OCI-LY7 (cell line): ENCODE measurements around the gene WDR18. TPM values are rescaled to one million over a fixed set of nuclear protein-coding genes. Genes with fewer than 3 reads are reported as not detected.

Source experiments
- BruUV-seq: library from RNA; stranded (reverse); fragments of 400-500 nt; replicated peaks from 2 replicates; lab custom pipeline; 2021; lab: Mats Ljungman, UMichigan
- CTCF ChIA-PET: fragments of 300-600 bp; sonication (Branson Sonifier 250); formaldehyde crosslinking; loops from one replicate; lab custom pipeline; 2022; ENCODE audit warnings: antibody characterized with exemption; ENCODE audit not compliant: unreplicated experiment; lab: Charles Lee
- POLR2A ChIA-PET: fragments of 300-600 bp; sonication (Branson Sonifier 250); formaldehyde crosslinking; loops from one replicate; lab custom pipeline; 2022; ENCODE audit warnings: antibody characterized with exemption; lab: Charles Lee
- DNase-seq: peaks from one replicate; pipeline ENCODE4 v3.0.0-alpha.2; 2015; ENCODE audit warnings: low spot score
- H2AFZ ChIP-seq: fragments of 200-600 bp; sonication (generic), shearing (Covaris generic); 2 replicates; pipeline ENCODE4 v1.6.1; 2014; ENCODE audit warnings: mild to moderate bottlenecking, antibody characterized with exemption, low read length, moderate library complexity
- H3K27ac ChIP-seq: fragments of 200-600 bp; sonication (generic); 2 replicates; pipeline ENCODE4 v1.5.1; 2014; ENCODE audit warnings: mixed run types, low read depth, mild to moderate bottlenecking, moderate library complexity, low read length, inconsistent platforms; ENCODE audit not compliant: poor library complexity, severe bottlenecking
- H3K36me3 ChIP-seq: fragments of 200-600 bp; sonication (generic); 2 replicates; pipeline ENCODE4 v1.6.1; 2014; ENCODE audit warnings: mild to moderate bottlenecking, antibody characterized with exemption, low read length, moderate library complexity, mixed read lengths; ENCODE audit not compliant: insufficient read depth
- H3K4me1 ChIP-seq: fragments of 200-600 bp; sonication (generic); 2 replicates; pipeline ENCODE4 v1.5.1; 2014; ENCODE audit warnings: mild to moderate bottlenecking, low read length; ENCODE audit not compliant: insufficient read depth, poor library complexity, severe bottlenecking
- H3K4me2 ChIP-seq: fragments of 200-600 bp; sonication (generic); 2 replicates; pipeline ENCODE4 v1.6.1; 2014; ENCODE audit warnings: mild to moderate bottlenecking, low read length
- H3K4me3 ChIP-seq: fragments of 200-600 bp; sonication (generic); 2 replicates; pipeline ENCODE4 v1.5.1; 2014; ENCODE audit warnings: mild to moderate bottlenecking, low read depth, low read length; ENCODE audit not compliant: poor library complexity, severe bottlenecking
- H3K79me2 ChIP-seq: fragments of 200-600 bp; sonication (generic); 2 replicates; pipeline ENCODE4 v1.6.1; 2016; ENCODE audit warnings: low read depth, mild to moderate bottlenecking, low read length, moderate library complexity, mixed read lengths; ENCODE audit not compliant: insufficient read depth
- H3K9me2 ChIP-seq: fragments of 200-600 bp; sonication (generic); 2 replicates; pipeline ENCODE4 v1.6.1; 2016; ENCODE audit warnings: mild to moderate bottlenecking, low read length, mixed read lengths; ENCODE audit not compliant: insufficient read depth
- H3K9me3 ChIP-seq: fragments of 200-600 bp; sonication (generic); 2 replicates; pipeline ENCODE4 v1.6.1; 2014; ENCODE audit warnings: mild to moderate bottlenecking, mixed run types, low read length, mixed read lengths
- H4K20me1 ChIP-seq: fragments of 200-600 bp; sonication (generic); 2 replicates; pipeline ENCODE4 v1.6.1; 2014; ENCODE audit warnings: mild to moderate bottlenecking, antibody characterized with exemption, low read length, moderate library complexity, mixed read lengths; ENCODE audit not compliant: insufficient read depth
- CTCF ChIP-seq: fragments of 200-600 bp; sonication (generic); conservative IDR thresholded peaks from 2 replicates; pipeline ENCODE4 v1.5.1; 2014; ENCODE audit warnings: mild to moderate bottlenecking, antibody characterized with exemption, low read length, moderate library complexity, mixed read lengths
- EZH2phosphoT487 ChIP-seq: fragments of 200-600 bp; sonication (generic); IDR thresholded peaks from 2 replicates; pipeline ENCODE4 v1.6.1; 2018; ENCODE audit warnings: low read depth, borderline replicate concordance, mild to moderate bottlenecking, mixed run types, antibody characterized with exemption, low read length, moderate library complexity, mixed read lengths
- intact Hi-C: fragments of 100-400 bp; cut with micrococcal nuclease; formaldehyde crosslinking; loops from one replicate; pipeline ENCODE4 v1.10.0; 2022; ENCODE audit not compliant: unreplicated experiment
- total RNA-seq, 2 experiments: library from RNA; depleted of rRNA in 1 of 2; stranded (reverse); fragments of >200 nt in 1 of 2; shearing (Covaris generic) in 1 of 2; gene quantifications; 2 replicates each; pipeline ENCODE4 v1.2.3, GENCODE V29; 2014 to 2022

Gene WDR18
- total RNA-seq, 2 experiments from 2014 or later: 51.4 to 74.7 TPM

- no peak for DNase-seq
- Histone ChIP-seq H2AFZ (no peak overlapping the region), H3K36me3 (peaks cover 67% of the 10 kb centered on the region), H3K4me3 (no peak overlapping the region), H3K9me3 (no peaks in the 10 kb centered on the region), H3K9me2 (no peaks in the 10 kb centered on the region), H4K20me1 (no peaks in the 10 kb centered on the region), H3K4me1 (no peaks in the 10 kb centered on the region), H3K79me2 (no peaks in the 10 kb centered on the region), H3K4me2 (no peak overlapping the region), H3K27ac (no peak overlapping the region)
- intact Hi-C loops: no loop called here
- ChIA-PET CTCF (no interaction called here), POLR2A (interaction anchor here (0.6 kb wide), 1 partner anchor 190 kb away, joined by 3 read pairs; no protein-coding TSS in a partner anchor)
- TF ChIP-seq EZH2phosphoT487 (no peak), CTCF (no peak)
- no TSS peak for BruUV-seq
Measured at GRCh38 chr19:990746-991145, 6.6 kb downstream of the WDR18 start.

- H3K79me2 ChIP-seq: no peaks in the 10 kb centered on the region
- ChIA-PET POLR2A (no interaction called here), CTCF (no interaction called here)
- no peak overlapping the region for H3K4me2 ChIP-seq
- no peak for TF ChIP-seq EZH2phosphoT487
- no peak for TF ChIP-seq CTCF
- intact Hi-C loops: no loop called here
- no TSS peak for BruUV-seq
- H3K36me3 ChIP-seq: peaks cover 63% of the 10 kb centered on the region
- H2AFZ ChIP-seq: no peak overlapping the region
- no peak overlapping the region for H3K27ac ChIP-seq
- H3K4me1 ChIP-seq: no peaks in the 10 kb centered on the region
- H4K20me1 ChIP-seq: no peaks in the 10 kb centered on the region
- no peaks in the 10 kb centered on the region for H3K9me3 ChIP-seq
- no peaks in the 10 kb centered on the region for H3K9me2 ChIP-seq
- no peak overlapping the region for H3K4me3 ChIP-seq
- peak; percentile 53 for DNase-seq
Measured at GRCh38 chr19:991174-991931, 7.2 kb downstream of the WDR18 start.
